Ovary (tissue), 9 donors: ENCODE data around the gene KDM6A. TPM values are rescaled to one million over a fixed set of nuclear protein-coding genes. Genes with fewer than 3 reads are reported as not detected.
"Not testable (repeated sequence)": the region's sequence is repeated elsewhere in the genome, so short reads cannot be mapped to it uniquely, and the experiment has no call there.

Experiments used
- DNase-seq, 5 donors: peaks; one replicate each; pipeline ENCODE4 v3.0.0-alpha.2; 2019 to 2020
- H3K27ac ChIP-seq, 2 donors: fragments of 200-600 bp; one replicate each; pipeline versions ENCODE4 v1.5.1 to v1.8.0; 2019 to 2022
- H3K27me3 ChIP-seq: fragments of 200-600 bp; one replicate; pipeline ENCODE4 v1.8.0; 2022
- H3K36me3 ChIP-seq: fragments of 200-600 bp; sonication (generic); one replicate; pipeline ENCODE4 v1.5.1; 2019
- H3K4me1 ChIP-seq: one replicate; pipeline ENCODE4 v1.8.1; 2013; ENCODE audit warnings: mild to moderate bottlenecking, moderate library complexity; ENCODE audit not compliant: insufficient read depth
- H3K4me3 ChIP-seq: fragments of 200-600 bp; sonication (generic); one replicate; pipeline ENCODE4 v1.5.1; 2017
- H3K9me3 ChIP-seq, 2 donors: fragments of 200-600 bp in 1 of 2; sonication (generic) in 1 of 2; one replicate each; pipeline versions ENCODE4 v1.5.1 to v1.8.1; 2013 to 2019; ENCODE audit warnings: mild to moderate bottlenecking in 1 of 2, moderate library complexity in 1 of 2
- CTCF ChIP-seq, 3 donors: fragments of 450-650 bp in 2 of 3; fragments of 200-600 bp in 1 of 3; IDR thresholded peaks; one replicate each; pipeline versions ENCODE4 v1.5.1 to v1.8.0; 2016 to 2022; ENCODE audit warnings: antibody characterized with exemption in 3 of 3, mild to moderate bottlenecking in 1 of 3
- EP300 ChIP-seq: sonication (generic); formaldehyde crosslinking; IDR thresholded peaks from one replicate; pipeline ENCODE4 v1.6.1; 2017; ENCODE audit warnings: antibody characterized with exemption
- POLR2A ChIP-seq: fragments of 450-650 bp; IDR thresholded peaks from one replicate; pipeline ENCODE4 v1.6.1; 2017; ENCODE audit warnings: antibody characterized with exemption, mild to moderate bottlenecking, moderate library complexity
- WGBS, 3 donors: extraction: QIAGEN DNeasy Blood & Tissue Kit in 1 of 3; methylation state at CpG; one replicate each; pipeline versions ENCODE4 v1.1.5 to v1.1.7; 2013 to 2017; 5-methylcytosine and 5-hydroxymethylcytosine counted together
- intact Hi-C, 4 donors: fragments of 100-400 bp; cut with DNase I; formaldehyde crosslinking; loops; one replicate each; pipeline versions ENCODE4 v1.11.0 to v1.15.1; 2022 to 2023
- polyA plus RNA-seq, 2 donors: library from polyadenylated mRNA; stranded (reverse); fragments of 200-250 nt in 1 of 2; fragments of 350-450 nt in 1 of 2; fragmentation: Illumina TruSeq in 1 of 2; extraction: RNeasy Lipid Tissue Mini Kit (QIAGEN cat#74804) in 1 of 2; gene quantifications; one replicate each; pipeline ENCODE4 v1.2.3, GENCODE V29; 2013 to 2014
- total RNA-seq, 7 donors: library from RNA; depleted of rRNA in 2 of 7; stranded (reverse); fragments of >200 nt in 2 of 7; fragmentation: NEBNext Ultra II Directional in 3 of 7; extraction: Animal tissue kit (Norgen Biotek cat#: 25700) in 3 of 7; gene quantifications; one replicate each; pipeline versions ENCODE4 v1.1.0 to v1.2.4, GENCODE V29; 2016 to 2023
- donor health status: DM: no; HTN: no; CAD: no; lungs with moderate emphysema.
- donor health status: DM: no; HTN: no; CAD: no.
- donor health status: Bipolar disorder and iron deficiency.
- donor health status: DM: yes; HTN: yes; CAD: no.
- donor health status: DM: no; HTN: no; CAD: no.
- donor health status: DM: yes; HTN: yes; CAD: no.

Gene KDM6A
- total and polyA plus RNA-seq, 9 donors, result 19.8 to 56.2 (median 42.1) TPM

DNA sequence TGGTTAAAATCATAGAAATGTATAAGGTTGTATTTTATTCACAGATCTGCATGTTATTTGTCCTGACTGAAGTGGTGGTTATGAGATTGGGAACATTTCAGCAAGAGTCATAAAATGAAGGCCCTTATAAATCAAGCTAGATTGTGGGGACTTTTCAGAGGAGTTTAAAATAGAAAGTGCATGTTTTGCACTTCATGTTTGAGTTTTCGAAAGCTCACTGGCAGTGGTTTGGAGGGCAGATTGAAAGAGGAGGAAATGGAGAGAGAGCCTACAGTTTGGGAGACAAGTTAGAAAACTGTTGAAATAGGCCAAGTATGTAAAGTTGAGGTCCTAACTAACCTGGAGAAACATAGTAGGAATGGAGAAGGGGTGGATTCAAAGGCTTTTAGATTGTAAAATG, 124.9 kb downstream of the KDM6A start:
- TF ChIP-seq EP300 (no peak), CTCF (IDR thresholded peaks at IDR 0.05) (no peak), POLR2A (no peak)
- Histone ChIP-seq H3K9me3 (no peaks in the 10 kb centered on the region), H3K27me3 (no peaks in the 10 kb centered on the region), H3K27ac (no peak overlapping the region), H3K36me3 (no peaks in the 10 kb centered on the region), H3K4me1 (peaks cover 3% of the 10 kb centered on the region), H3K4me3 (no peak overlapping the region)
- WGBS, 3 donors, result 41 to 48% (median 47%) methylated on average over 1 of the region's 1 CpG
- intact Hi-C loops, result no loop called here
- DNase-seq, result no peak

- H3K9me3 ChIP-seq, DNase-seq, intact Hi-C loops, H3K4me1 ChIP-seq, H3K36me3 ChIP-seq, H3K4me3 ChIP-seq, H3K27me3 ChIP-seq, H3K27ac ChIP-seq: not testable (repeated sequence)
- WGBS, 3 donors, result 96 to 98% (median 97%) methylated on average over 8 of the region's 8 CpGs
Measured at GRCh38 chrX:44999237-44999636, 126.2 kb downstream of the KDM6A start.

DNA sequence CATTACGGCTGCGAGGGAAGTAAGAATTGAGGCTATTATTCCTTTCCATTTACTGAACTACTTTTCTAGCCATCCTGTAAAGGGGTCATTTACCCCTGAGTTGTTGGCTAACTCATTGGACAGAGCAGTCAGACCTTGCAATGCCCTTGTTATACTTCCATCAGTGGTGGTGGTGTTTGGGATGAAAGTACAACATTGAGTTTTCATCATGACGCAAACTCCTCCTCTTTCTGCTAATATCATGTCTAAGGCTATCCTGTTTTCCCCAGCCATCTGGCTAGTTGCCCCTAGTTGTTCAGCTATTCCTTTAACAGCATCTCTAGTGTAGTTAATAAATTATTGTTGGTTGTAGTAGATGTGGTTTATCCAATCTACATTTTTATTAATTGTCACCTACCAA, 126.9 kb downstream of the KDM6A start:
- H3K4me3 ChIP-seq, H3K36me3 ChIP-seq, DNase-seq, H3K9me3 ChIP-seq, H3K4me1 ChIP-seq, H3K27me3 ChIP-seq, intact Hi-C loops, H3K27ac ChIP-seq: not testable (repeated sequence)
- WGBS, 3 donors, result 94 to 97% (median 95%) methylated on average over 3 of the region's 3 CpGs

DNA sequence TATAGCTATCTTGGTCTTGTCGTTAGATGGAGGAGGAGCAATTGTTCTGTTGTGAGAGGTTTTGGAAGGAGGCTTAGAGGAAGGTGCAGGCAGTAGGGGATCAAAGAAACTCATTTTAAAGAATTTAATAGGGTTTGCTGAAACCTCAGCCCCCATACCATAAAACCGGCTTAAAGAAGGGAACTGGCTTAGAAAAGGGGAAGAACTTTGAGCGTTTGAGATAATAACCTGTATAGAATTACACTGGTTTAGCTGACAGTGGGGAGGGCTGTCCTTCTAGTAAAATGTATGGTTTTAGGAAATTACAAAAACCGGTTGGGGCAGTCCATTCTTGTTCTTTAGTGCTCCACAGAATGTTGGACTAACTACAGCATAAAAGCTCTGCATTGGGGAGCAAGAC, 128.1 kb downstream of the KDM6A start:
- TF ChIP-seq EP300 (no peak), CTCF (IDR thresholded peaks at IDR 0.05) (no peak), POLR2A (no peak)
- WGBS, 3 donors, result 70 to 84% (median 81%) methylated on average over 4 of the region's 4 CpGs
- no peak overlapping the region for H3K4me3 ChIP-seq

DNA sequence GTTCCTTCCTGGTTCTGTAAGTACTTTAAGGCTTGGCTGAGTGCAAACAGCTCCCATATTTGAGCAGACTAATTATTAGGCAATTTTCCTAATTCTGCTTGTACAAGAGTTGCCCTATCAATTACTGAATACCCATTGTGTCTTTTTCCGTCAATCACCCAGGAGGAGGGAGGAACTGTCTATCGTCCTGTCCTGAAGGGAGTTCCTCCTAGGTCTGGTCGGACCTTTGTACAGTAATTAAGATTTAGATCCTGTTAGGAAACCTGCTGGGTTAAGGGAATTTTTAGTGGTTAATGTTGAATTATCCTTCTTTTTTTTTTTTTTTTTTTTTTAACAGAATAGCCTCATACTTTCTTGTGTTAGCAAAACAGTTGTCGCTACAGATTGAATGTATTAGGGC, 130.1 kb downstream of the KDM6A start:
- intact Hi-C loops, result no loop called here
- 85 to 93% (median 90%) methylated on average over 4 of the region's 4 CpGs for WGBS, 3 donors
- TF ChIP-seq POLR2A (no peak), EP300 (no peak), CTCF (IDR thresholded peaks at IDR 0.05) (no peak)

More for the DNA sequence above, 128.1 kb downstream of the KDM6A start:
- H3K36me3 ChIP-seq, result no peaks in the 10 kb centered on the region
- DNase-seq, result no peak
- H3K9me3 ChIP-seq, result no peaks in the 10 kb centered on the region
- intact Hi-C loops, result no loop called here
- no peak overlapping the region for H3K27ac ChIP-seq
- peaks cover 3% of the 10 kb centered on the region for H3K4me1 ChIP-seq
- no peaks in the 10 kb centered on the region for H3K27me3 ChIP-seq

More for the DNA sequence above, 130.1 kb downstream of the KDM6A start:
- Histone ChIP-seq H3K9me3 (peaks cover 0 to 3% of the 10 kb centered on the region in 2 donors), H3K27me3 (no peaks in the 10 kb centered on the region), H3K4me1 (no peaks in the 10 kb centered on the region), H3K36me3 (no peaks in the 10 kb centered on the region), H3K27ac (no peak overlapping the region), H3K4me3 (no peak overlapping the region)
- DNase-seq, result no peak
